Activated naive CD8-positive, alpha-beta T cell treated with anti-CD3 and anti-CD28 coated beads, Interleukin-2, amount 50 U/mL, for 24 hours (primary cell): ENCODE data around the gene VPREB1.
"Not testable (repeated sequence)": the region's sequence is repeated elsewhere in the genome, so short reads cannot be mapped to it uniquely, and the experiment has no call there.

Experiments used
- ATAC-seq: fragments of 150-1000 bp; cut with Tn5 transposase; one replicate; pipeline ENCODE4 v1.10.0; 2021
- DNase-seq: peaks from one replicate; pipeline ENCODE4 v3.0.0; 2021
- H3K27ac Mint-ChIP-seq: one replicate; pipeline ENCODE4 v1.8.0; 2021; ENCODE audit warnings: mild to moderate bottlenecking, mixed read lengths
- H3K27me3 Mint-ChIP-seq: one replicate; pipeline ENCODE4 v1.8.0; 2021; ENCODE audit warnings: mixed read lengths
- H3K36me3 Mint-ChIP-seq: one replicate; pipeline ENCODE4 v1.8.0; 2021; ENCODE audit warnings: low read depth, mixed read lengths
- H3K4me1 Mint-ChIP-seq: one replicate; pipeline ENCODE4 v1.8.0; 2021; ENCODE audit warnings: mixed read lengths
- H3K4me3 Mint-ChIP-seq: one replicate; pipeline ENCODE4 v1.8.0; 2021; ENCODE audit warnings: mild to moderate bottlenecking, moderate library complexity, mixed read lengths
- H3K9me3 Mint-ChIP-seq: one replicate; pipeline ENCODE4 v1.8.0; 2021; ENCODE audit warnings: mixed read lengths

VPREB1 gene

DNA sequence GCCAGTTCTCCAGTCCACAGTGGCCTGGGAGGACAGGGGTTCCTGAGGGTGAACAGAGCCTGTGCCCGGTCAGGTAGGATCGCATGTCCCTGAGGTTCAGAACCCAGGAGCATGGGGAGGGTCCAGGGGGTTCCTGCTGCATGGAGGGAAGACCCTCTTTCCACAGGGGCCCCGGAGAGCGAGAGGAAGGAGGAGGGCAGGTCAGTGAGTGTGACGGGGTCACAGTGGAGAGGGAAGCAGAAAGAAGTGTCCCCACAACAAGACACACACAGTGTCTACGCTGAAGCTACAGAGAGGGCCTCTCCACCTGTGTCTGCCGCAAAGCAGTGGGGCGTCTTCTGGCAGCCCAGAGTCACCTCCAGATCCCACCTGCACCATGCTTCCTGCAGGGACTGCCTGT, 6.1 kb downstream of the VPREB1 start:
- not testable (repeated sequence) for ATAC-seq, H3K27ac Mint-ChIP-seq, H3K27me3 Mint-ChIP-seq, DNase-seq, H3K9me3 Mint-ChIP-seq, H3K36me3 Mint-ChIP-seq, H3K4me3 Mint-ChIP-seq
- peaks cover 10% of the 10 kb centered on the region for H3K4me1 Mint-ChIP-seq

- H3K4me3 Mint-ChIP-seq, ATAC-seq, H3K4me1 Mint-ChIP-seq, H3K27me3 Mint-ChIP-seq, H3K9me3 Mint-ChIP-seq, DNase-seq, H3K36me3 Mint-ChIP-seq, H3K27ac Mint-ChIP-seq: not testable (repeated sequence)
Measured at GRCh38 chr22:22256133-22256532, 11.5 kb downstream of the VPREB1 start.

- not testable (repeated sequence) for H3K36me3 Mint-ChIP-seq, ATAC-seq, H3K27me3 Mint-ChIP-seq, H3K9me3 Mint-ChIP-seq, H3K4me3 Mint-ChIP-seq, H3K4me1 Mint-ChIP-seq, H3K27ac Mint-ChIP-seq, DNase-seq
Measured at GRCh38 chr22:22258597-22259415, 14.2 kb downstream of the VPREB1 start.

- H3K9me3 Mint-ChIP-seq, H3K4me1 Mint-ChIP-seq, ATAC-seq, DNase-seq, H3K36me3 Mint-ChIP-seq, H3K27me3 Mint-ChIP-seq, H3K4me3 Mint-ChIP-seq, H3K27ac Mint-ChIP-seq: not testable (repeated sequence)
Measured at GRCh38 chr22:22260169-22260568, 15.6 kb downstream of the VPREB1 start.

DNA sequence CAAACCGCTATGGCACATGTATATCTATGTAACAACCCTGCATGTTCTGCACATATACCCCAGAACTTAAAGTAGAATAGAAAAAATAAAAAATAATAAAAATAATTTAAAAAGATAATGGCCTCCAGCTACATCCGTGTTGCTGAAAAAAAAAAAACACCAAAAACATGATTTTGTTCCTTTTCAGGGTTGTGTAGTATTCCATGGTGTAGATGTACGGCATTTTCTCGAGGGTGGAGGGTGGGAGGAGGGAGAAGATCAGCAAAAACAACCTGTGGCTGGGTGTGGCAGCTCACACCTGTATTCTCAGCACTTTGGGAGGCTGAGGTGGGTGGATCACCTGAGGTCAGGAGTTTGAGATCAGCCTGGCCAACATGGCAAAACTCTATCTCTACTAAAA, 16.0 kb downstream of the VPREB1 start:
- H3K4me3 Mint-ChIP-seq, ATAC-seq: not testable (repeated sequence)

DNA sequence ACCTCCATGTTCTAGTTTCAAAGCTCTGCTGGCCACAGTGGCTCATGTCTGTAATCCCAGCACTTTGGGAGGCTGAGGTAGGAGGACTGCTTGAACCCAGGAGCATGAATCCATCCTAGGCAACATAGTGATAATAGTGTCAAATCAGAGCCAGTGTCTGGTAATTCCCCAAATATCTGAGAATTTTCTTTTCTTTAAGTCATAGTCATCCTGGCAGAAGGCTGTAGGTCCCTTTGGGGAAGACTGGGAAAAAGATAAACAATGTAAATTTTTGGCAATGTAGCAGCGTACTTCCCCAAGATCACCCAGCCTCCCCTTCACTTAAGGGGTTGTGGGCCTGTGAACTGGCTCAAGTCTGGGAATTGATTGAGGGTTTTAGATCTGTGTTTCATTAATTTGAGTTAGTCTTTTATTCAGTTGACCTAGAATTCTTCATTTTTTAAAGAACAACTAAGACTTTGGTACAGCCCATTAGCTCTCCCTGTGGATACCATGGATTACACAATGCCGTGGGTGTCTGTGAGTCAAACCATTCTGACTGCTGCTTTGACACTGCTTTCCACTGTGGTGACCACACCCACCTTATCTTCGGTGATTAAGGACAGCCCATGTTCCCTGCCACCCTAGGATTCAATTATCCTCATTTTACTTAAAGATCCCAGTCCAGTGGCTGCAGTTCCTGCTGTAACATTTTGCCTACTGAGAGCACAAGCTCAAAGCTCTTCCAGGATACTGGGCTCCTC, 17.9 kb downstream of the VPREB1 start:
- H3K27me3 Mint-ChIP-seq, H3K27ac Mint-ChIP-seq, ATAC-seq, H3K9me3 Mint-ChIP-seq, H3K4me3 Mint-ChIP-seq, H3K4me1 Mint-ChIP-seq, DNase-seq, H3K36me3 Mint-ChIP-seq: not testable (repeated sequence)

More for the DNA sequence above, 16.0 kb downstream of the VPREB1 start:
- not testable (repeated sequence) for H3K27ac Mint-ChIP-seq, H3K27me3 Mint-ChIP-seq, H3K36me3 Mint-ChIP-seq, H3K9me3 Mint-ChIP-seq, DNase-seq, H3K4me1 Mint-ChIP-seq

- H3K4me1 Mint-ChIP-seq, H3K27ac Mint-ChIP-seq, H3K4me3 Mint-ChIP-seq, ATAC-seq, H3K27me3 Mint-ChIP-seq, DNase-seq, H3K9me3 Mint-ChIP-seq, H3K36me3 Mint-ChIP-seq: not testable (repeated sequence)
Measured at GRCh38 chr22:22263823-22264222, 19.2 kb downstream of the VPREB1 start.

GRCh38 chr22:22270036-22270676, 25.6 kb downstream of the VPREB1 start:
- H3K4me3 Mint-ChIP-seq, H3K36me3 Mint-ChIP-seq, ATAC-seq, DNase-seq, H3K27me3 Mint-ChIP-seq, H3K27ac Mint-ChIP-seq, H3K9me3 Mint-ChIP-seq: not testable (repeated sequence)
- H3K4me1 Mint-ChIP-seq, result peaks cover 11% of the 10 kb centered on the region

GRCh38 chr22:22277423-22277822, 32.8 kb downstream of the VPREB1 start:
- H3K9me3 Mint-ChIP-seq, H3K36me3 Mint-ChIP-seq, H3K27ac Mint-ChIP-seq: not testable (repeated sequence)

GRCh38 chr22:22284962-22285756, 40.6 kb downstream of the VPREB1 start:
- not testable (repeated sequence) for H3K36me3 Mint-ChIP-seq, H3K9me3 Mint-ChIP-seq, DNase-seq, H3K27ac Mint-ChIP-seq, H3K27me3 Mint-ChIP-seq, ATAC-seq, H3K4me3 Mint-ChIP-seq, H3K4me1 Mint-ChIP-seq

More at GRCh38 chr22:22277423-22277822, 32.8 kb downstream of the VPREB1 start:
- H3K27me3 Mint-ChIP-seq, H3K4me1 Mint-ChIP-seq, ATAC-seq, DNase-seq, H3K4me3 Mint-ChIP-seq: not testable (repeated sequence)

GRCh38 chr22:22286390-22287105, 42.0 kb downstream of the VPREB1 start:
- H3K27me3 Mint-ChIP-seq, H3K36me3 Mint-ChIP-seq, ATAC-seq, DNase-seq, H3K4me3 Mint-ChIP-seq, H3K27ac Mint-ChIP-seq, H3K4me1 Mint-ChIP-seq, H3K9me3 Mint-ChIP-seq: not testable (repeated sequence)

GRCh38 chr22:22287106-22287626, 42.6 kb downstream of the VPREB1 start:
- H3K9me3 Mint-ChIP-seq, H3K4me3 Mint-ChIP-seq, H3K36me3 Mint-ChIP-seq, H3K27me3 Mint-ChIP-seq, H3K27ac Mint-ChIP-seq, H3K4me1 Mint-ChIP-seq, ATAC-seq, DNase-seq: not testable (repeated sequence)

DNA sequence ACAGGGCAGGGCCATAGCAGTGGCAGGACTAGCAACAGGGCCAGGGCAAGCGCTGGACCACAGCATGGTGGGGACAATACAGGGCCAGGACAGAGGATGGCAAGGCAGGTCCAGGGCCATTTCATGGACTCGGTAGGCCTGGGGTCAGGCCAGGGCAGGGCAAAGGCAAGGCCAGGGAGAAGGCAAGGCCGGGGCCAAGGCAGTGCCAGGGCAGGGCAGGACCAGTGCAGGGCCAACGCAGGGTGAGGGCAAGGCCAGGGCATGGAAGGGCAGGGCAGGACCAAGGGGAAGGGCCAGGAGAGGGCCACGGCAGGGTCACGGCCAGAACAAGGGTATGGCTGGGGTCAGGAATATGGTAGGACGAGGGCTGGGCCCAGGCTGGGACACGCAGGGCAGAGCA, 45.1 kb downstream of the VPREB1 start:
- not testable (repeated sequence) for ATAC-seq

More for the DNA sequence above, 45.1 kb downstream of the VPREB1 start:
- H3K4me3 Mint-ChIP-seq, H3K9me3 Mint-ChIP-seq, H3K27me3 Mint-ChIP-seq, H3K4me1 Mint-ChIP-seq, H3K27ac Mint-ChIP-seq, DNase-seq, H3K36me3 Mint-ChIP-seq: not testable (repeated sequence)
